Upper lobe of left lung (tissue), 6 donors: ENCODE results near the gene SERTAD2. TPM values are rescaled to one million over a fixed set of nuclear protein-coding genes. Genes with fewer than 3 reads are reported as not detected.

Experiments
- ATAC-seq, 2 donors: fragments of 200-7000 bp; cut with Tn5 transposase; one replicate each; pipeline ENCODE4 v1.9.1; 2022; ENCODE audit warnings: mild to moderate bottlenecking in 2 of 2, moderate library complexity in 2 of 2; ENCODE audit not compliant: low FRiP score in 2 of 2
- DNase-seq, 2 donors: peaks; one replicate each; pipeline ENCODE4 v3.0.0-alpha.2; 2019 to 2020
- H3K27ac ChIP-seq, 4 donors: fragments of 200-600 bp; sonication (generic); one replicate each; pipeline ENCODE4 v1.5.1; 2016 to 2019
- H3K27me3 ChIP-seq, 4 donors: fragments of 200-600 bp; sonication (generic); one replicate each; pipeline ENCODE4 v1.5.1; 2017 to 2019
- H3K36me3 ChIP-seq, 4 donors: fragments of 200-600 bp; sonication (generic); one replicate each; pipeline ENCODE4 v1.5.1; 2016 to 2019
- H3K4me1 ChIP-seq, 4 donors: fragments of 200-600 bp; sonication (generic); one replicate each; pipeline ENCODE4 v1.5.1; 2018 to 2019
- H3K4me3 ChIP-seq, 4 donors: fragments of 200-600 bp; sonication (generic); one replicate each; pipeline ENCODE4 v1.5.1; 2017 to 2019; ENCODE audit warnings: mild to moderate bottlenecking in 2 of 4, moderate library complexity in 1 of 4
- H3K9me3 ChIP-seq, 4 donors: fragments of 200-600 bp; sonication (generic); one replicate each; pipeline ENCODE4 v1.5.1; 2018 to 2019
- CTCF ChIP-seq, 6 experiments: fragments of 450-650 bp in 4 of 6; fragments of 200-600 bp in 2 of 6; sonication (generic) in 2 of 6; IDR thresholded peaks; one replicate each; pipeline ENCODE4 v1.5.1; 2016 to 2019; ENCODE audit warnings: antibody characterized with exemption in 6 of 6
- EP300 ChIP-seq, 4 donors: sonication (generic); formaldehyde crosslinking; IDR thresholded peaks; one replicate each; pipeline ENCODE4 v1.5.1; 2017; ENCODE audit warnings: antibody characterized with exemption in 4 of 4, control low read depth in 2 of 4
- POLR2A ChIP-seq, 4 donors: fragments of 450-650 bp; IDR thresholded peaks; one replicate each; pipeline ENCODE4 v1.5.1; 2016 to 2017; ENCODE audit warnings: antibody characterized with exemption in 4 of 4, mild to moderate bottlenecking in 2 of 4
- POLR2AphosphoS5 ChIP-seq, 2 donors: sonication (generic); formaldehyde crosslinking; IDR thresholded peaks; one replicate each; pipeline ENCODE4 v1.5.1; 2017; ENCODE audit warnings: antibody characterized with exemption in 2 of 2
- WGBS, 2 donors: methylation state at CpG; one replicate each; pipeline ENCODE4 v1.1.5; 2017 to 2018; 5-methylcytosine and 5-hydroxymethylcytosine counted together
- total RNA-seq, 6 donors: library from RNA; depleted of rRNA in 4 of 6; stranded (reverse); fragments of >200 nt in 4 of 6; gene quantifications; one replicate each; pipeline versions ENCODE4 v1.1.0 to v1.2.1, GENCODE V29; 2016 to 2021
- donor health status: DM: no; HTN: no; CAD: no; lungs with moderate emphysema.
- donor health status: DM: no; HTN: yes; CAD: no; lungs with severe emphysema.

Gene SERTAD2
- total RNA-seq, 6 donors from 2014 or later = 10.4 to 43.0 (median 20.0) TPM

- no peak for DNase-seq
Observed at GRCh38 chr2:64623242-64623850, 30.4 kb downstream of the SERTAD2 start.

GRCh38 chr2:64622443-64623241 lies 31.1 kb downstream of the SERTAD2 start:
- Histone ChIP-seq H3K9me3 (no peaks in the 10 kb centered on the region), H3K36me3 (no peaks in the 10 kb centered on the region), H3K4me3 (no peak overlapping the region), H3K27ac (no peak overlapping the region), H3K4me1 (no peaks in the 10 kb centered on the region), H3K27me3 (no peaks in the 10 kb centered on the region)
- WGBS, 2 donors = 88 to 92% methylated on average over 9 to 13 of the region's 13 CpGs
- no peak for ATAC-seq
- TF ChIP-seq CTCF (IDR thresholded peaks at IDR 0.05) (peak in 1 of 6 experiments; percentile 8), EP300 (IDR thresholded peaks at IDR 0.05) (no peak)
- DNase-seq = no peak

More at GRCh38 chr2:64623242-64623850, 30.4 kb downstream of the SERTAD2 start:
- TF ChIP-seq CTCF (IDR thresholded peaks at IDR 0.05) (no peak), EP300 (IDR thresholded peaks at IDR 0.05) (no peak), POLR2A (IDR thresholded peaks at IDR 0.05) (no peak), POLR2AphosphoS5 (IDR thresholded peaks at IDR 0.05) (no peak)
- Histone ChIP-seq H3K27ac (no peak overlapping the region), H3K4me1 (no peaks in the 10 kb centered on the region), H3K9me3 (no peaks in the 10 kb centered on the region), H3K4me3 (no peak overlapping the region), H3K36me3 (no peaks in the 10 kb centered on the region), H3K27me3 (no peaks in the 10 kb centered on the region)
- WGBS, 2 donors = 83 to 85% methylated on average over 13 of the region's 13 CpGs
- ATAC-seq = no peak

GRCh38 chr2:64620661-64621060 lies 33.1 kb downstream of the SERTAD2 start:
- Histone ChIP-seq H3K4me3 (no peak overlapping the region), H3K27me3 (no peaks in the 10 kb centered on the region), H3K4me1 (no peaks in the 10 kb centered on the region), H3K9me3 (no peaks in the 10 kb centered on the region), H3K27ac (no peak overlapping the region), H3K36me3 (no peaks in the 10 kb centered on the region)
- WGBS, 2 donors = 76 to 96% methylated on average over 4 of the region's 4 CpGs
- ATAC-seq (no peak), DNase-seq (no peak)
- no peak for TF ChIP-seq POLR2AphosphoS5 (IDR thresholded peaks at IDR 0.05)
- no peak for TF ChIP-seq CTCF (IDR thresholded peaks at IDR 0.05)
- no peak for TF ChIP-seq POLR2A (IDR thresholded peaks at IDR 0.05)
- TF ChIP-seq EP300 (IDR thresholded peaks at IDR 0.05) = no peak

- Histone ChIP-seq H3K36me3 (no peaks in the 10 kb centered on the region), H3K9me3 (no peaks in the 10 kb centered on the region), H3K27me3 (no peaks in the 10 kb centered on the region), H3K4me1 (no peaks in the 10 kb centered on the region), H3K27ac (no peak overlapping the region), H3K4me3 (no peak overlapping the region)
- TF ChIP-seq POLR2A (IDR thresholded peaks at IDR 0.05) = no peak
- no peak for TF ChIP-seq CTCF (IDR thresholded peaks at IDR 0.05)
- no peak for TF ChIP-seq POLR2AphosphoS5 (IDR thresholded peaks at IDR 0.05)
- no peak for TF ChIP-seq EP300 (IDR thresholded peaks at IDR 0.05)
- ATAC-seq (peak in 1 of 2 donors; percentile 6), DNase-seq (no peak)
- 36 to 54% methylated on average over 5 to 6 of the region's 6 CpGs for WGBS, 2 donors
Observed at GRCh38 chr2:64617631-64618151, 36.0 kb downstream of the SERTAD2 start.
